ENCODE data around the gene OR4E1.
"Not testable (repeated sequence)": the region's sequence is repeated elsewhere in the genome, so short reads cannot be mapped to it uniquely, and the experiment has no call there.

Gene OR4E1

GRCh38 chr14:21652209-21652808 is 21.3 kb downstream of the OR4E1 start:
- no peak for DNase-seq

GRCh38 chr14:21647380-21647779 is 26.2 kb downstream of the OR4E1 start:
- no peak for DNase-seq

- DNase-seq = no peak
These were observed 30.2 kb downstream of the OR4E1 start for GRCh38 chr14:21643407-21643806.

- no peak for DNase-seq
These were observed 30.9 kb downstream of the OR4E1 start for GRCh38 chr14:21642683-21643082.

GRCh38 chr14:21634840-21635239 is 38.8 kb downstream of the OR4E1 start, which contains the start of gene OR10G2:
OR10G2 (minus strand) TSS chr14:21634940; CDS start chr14:21634842, 98 bp downstream.
- DNase-seq = no peak

GRCh38 chr14:21631084-21631483 is 42.5 kb downstream of the OR4E1 start:
- no peak for DNase-seq

- DNase-seq = not testable (repeated sequence)
These were observed 43.1 kb downstream of the OR4E1 start for GRCh38 chr14:21630503-21630902.

- DNase-seq = no peak
These were observed 47.0 kb downstream of the OR4E1 start for GRCh38 chr14:21626491-21627230.

Data from T-helper 9 cell (primary cell).